ENCODE measurements around the gene FAU. TPM values are rescaled to one million over a fixed set of nuclear protein-coding genes. Genes with fewer than 3 reads are reported as not detected.

FAU gene
- total and polyA plus RNA-seq, 9 of the 15 experiments (the other 6 are each of a cell fraction or from before 2014, with no cell fraction given) = 433 to 1,827 (median 942) TPM

- TF ChIP-seq GABPB1 (CRISPR knock-in tag; IDR thresholded peaks at IDR 0.05) (no peak), NFIC (IDR thresholded peaks at IDR 0.05) (peak; percentile 97), BRF2 (IDR thresholded peaks at IDR 0.05; ENCODE audit: borderline replicate concordance, insufficient read depth, insufficient read length) (no peak), ZNF133 (CRISPR knock-in tag; IDR thresholded peaks at IDR 0.05) (no peak), XRCC4 (IDR thresholded peaks at IDR 0.05; ENCODE audit: extremely low read depth, insufficient read depth, insufficient read length) (no peak), CREB3L1 (IDR thresholded peaks at IDR 0.05; ENCODE audit: borderline replicate concordance, low read depth) (no peak), ZNF717 (CRISPR knock-in tag; IDR thresholded peaks at IDR 0.05) (no peak), TOE1 (IDR thresholded peaks at IDR 0.05; ENCODE audit: borderline replicate concordance) (no peak), TOE1 (CRISPR knock-in tag; IDR thresholded peaks at IDR 0.05; ENCODE audit: borderline replicate concordance, low read depth) (no peak), SFPQ (IDR thresholded peaks at IDR 0.05; ENCODE audit: low read depth, low read length) (no peak), ZNF408 (CRISPR knock-in tag; IDR thresholded peaks at IDR 0.05; ENCODE audit: low read depth) (no peak), NCOA4 (IDR thresholded peaks at IDR 0.05; ENCODE audit: partially characterized antibody) (no peak), TAF9B (IDR thresholded peaks at IDR 0.05; ENCODE audit: partially characterized antibody) (no peak), HMGN3 (IDR thresholded peaks at IDR 0.05; ENCODE audit: borderline replicate concordance, extremely low read depth, insufficient read length, low read depth, low read length) (peak; percentile 57), NR4A1 (CRISPR knock-in tag; IDR thresholded peaks at IDR 0.05) (no peak), NR4A1 (tag; IDR thresholded peaks at IDR 0.05) (no peak), CEBPG (CRISPR knock-in tag; IDR thresholded peaks at IDR 0.05) (no peak), CEBPG (tag; conservative IDR thresholded peaks at IDR 0.05 in 1 of 2, IDR thresholded peaks at IDR 0.05 in 1 of 2) (peak in 1 of 2 experiments; percentile 54; a peak in 1 of 4 replicates), NKRF (IDR thresholded peaks at IDR 0.05; ENCODE audit: borderline replicate concordance) (no peak), SNRNP70 (optimal IDR thresholded peaks at IDR 0.05; ENCODE audit: low read depth, low read length) (no peak), PHF20 (IDR thresholded peaks at IDR 0.05; ENCODE audit: partially characterized antibody) (peak; percentile 47)
These were observed 28.8 kb upstream of the FAU start (continued) for GRCh38 chr11:65150509-65151299.
